NCI-H1694 (cell line): Measurements from ENCODE around the gene CPNE2.
"Not testable (repeated sequence)": the region's sequence is repeated elsewhere in the genome, so short reads cannot be mapped to it uniquely, and the experiment has no call there.

Source experiments
- DNase-seq: peaks from one replicate; lab custom pipeline; 2025; lab: John Stamatoyannopoulos, UW

CPNE2 gene

DNA sequence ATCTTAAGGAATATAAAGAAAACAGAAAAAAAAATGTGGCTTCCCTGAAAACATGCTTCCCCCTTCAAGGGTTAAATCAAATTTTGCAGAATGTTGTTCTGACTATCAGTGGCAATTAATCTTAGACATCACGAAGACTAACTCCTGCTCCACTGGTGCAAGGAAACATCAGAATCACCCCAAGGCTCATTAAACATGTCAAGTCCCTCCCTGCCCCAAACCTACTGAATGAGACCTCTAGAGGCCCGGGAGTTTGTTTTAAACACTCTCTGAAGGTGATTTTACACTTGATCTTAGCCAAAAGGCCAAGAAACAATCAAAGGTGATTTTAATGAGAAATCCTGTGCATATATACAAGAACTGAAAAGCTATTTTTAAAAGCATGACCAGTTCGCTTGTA lies 75.2 kb downstream of the CPNE2 start:
- DNase-seq: no peak

DNA sequence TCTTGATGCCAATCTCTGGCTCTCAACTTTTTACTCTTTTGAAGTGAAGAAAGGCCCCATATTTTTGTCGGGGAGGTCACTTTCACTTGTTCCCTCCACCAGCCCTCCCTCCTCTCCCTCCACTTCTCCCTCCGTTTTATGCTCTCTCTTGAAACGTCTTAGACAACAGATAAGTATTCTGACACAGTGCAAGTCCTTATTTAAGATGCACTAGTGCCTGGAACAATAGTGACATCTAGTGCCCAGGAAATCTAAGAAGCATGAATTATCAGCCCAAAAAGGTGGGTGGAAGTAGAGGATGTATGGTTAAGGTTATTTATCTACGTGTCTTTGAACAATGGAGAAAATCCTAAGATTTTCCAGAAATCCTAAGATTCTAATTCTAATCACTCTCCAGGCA lies 75.6 kb downstream of the CPNE2 start:
- peak; percentile 1 for DNase-seq

- DNase-seq: no peak
Observed at GRCh38 chr16:57169327-57169726, 76.9 kb downstream of the CPNE2 start.

GRCh38 chr16:57172721-57173290 lies 80.4 kb downstream of the CPNE2 start:
- DNase-seq: no peak

DNA sequence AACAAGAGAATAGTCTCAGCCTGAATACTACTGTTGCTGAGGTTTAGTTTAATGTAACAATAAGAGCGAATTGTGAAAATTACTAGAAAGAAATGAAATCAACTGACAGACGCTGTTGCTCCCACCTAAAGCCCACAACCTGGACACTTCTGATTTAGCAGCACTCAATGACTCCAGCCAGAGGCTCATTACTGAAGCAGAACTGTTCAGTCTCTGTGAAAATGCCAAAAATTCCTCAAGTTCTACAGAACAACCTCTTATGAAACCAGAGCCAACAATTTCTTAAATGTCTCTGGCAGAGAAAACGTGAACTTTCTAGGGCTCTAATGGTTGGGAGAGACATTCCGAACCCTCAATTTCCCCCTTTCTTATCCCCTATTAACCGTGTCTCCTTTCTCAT lies 83.5 kb downstream of the CPNE2 start:
- DNase-seq: no peak

- DNase-seq: no peak
Observed at GRCh38 chr16:57178196-57178595, 85.8 kb downstream of the CPNE2 start.

- DNase-seq: no peak
Observed at GRCh38 chr16:57178793-57179212, 86.4 kb downstream of the CPNE2 start.

GRCh38 chr16:57179215-57179828 lies 86.9 kb downstream of the CPNE2 start:
- no peak for DNase-seq

DNA sequence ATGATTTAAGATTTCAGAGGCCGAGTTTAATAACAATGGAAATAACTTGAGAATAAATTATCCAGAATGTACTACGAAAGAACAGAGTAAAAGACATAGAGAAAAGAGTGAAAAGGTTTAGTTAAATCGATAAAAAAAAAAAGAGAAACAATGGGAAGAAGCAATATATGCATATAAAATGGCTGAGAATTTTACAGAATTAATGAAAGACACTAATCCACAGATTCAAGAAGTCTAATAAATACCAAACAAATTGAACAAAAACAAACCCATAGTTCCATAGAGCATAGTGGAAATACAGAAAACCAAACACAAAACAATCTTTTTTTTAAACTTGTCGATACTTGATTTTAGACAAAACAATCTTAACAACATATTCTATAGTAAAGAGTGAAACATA lies 91.7 kb downstream of the CPNE2 start:
- DNase-seq: no peak

- DNase-seq: no peak
Observed at GRCh38 chr16:57184887-57185445, 92.6 kb downstream of the CPNE2 start.

DNA sequence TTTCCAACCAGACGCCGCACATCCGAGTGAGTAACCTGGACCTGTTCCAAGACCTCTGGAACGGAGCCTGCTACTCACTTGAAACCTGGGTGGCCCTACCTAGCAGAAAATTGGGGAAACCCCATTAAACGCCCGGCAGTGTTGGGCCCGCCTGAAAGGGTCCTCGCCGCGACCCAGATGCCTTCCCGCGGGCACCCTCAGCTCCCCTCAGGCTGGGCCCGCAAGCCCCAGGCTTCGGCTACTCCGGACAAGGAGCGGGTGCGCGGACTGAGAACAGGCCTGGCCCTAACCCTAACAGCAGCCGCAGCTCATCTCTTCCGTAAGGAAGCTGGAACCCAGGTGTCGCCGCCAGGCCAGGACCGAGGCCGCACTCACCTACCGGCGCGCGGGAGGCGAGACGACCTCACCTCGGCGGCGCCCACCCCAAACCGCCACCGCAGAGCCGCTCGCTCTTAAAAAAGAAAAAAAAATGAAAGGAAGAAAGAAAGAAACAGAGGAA lies 93.1 kb downstream of the CPNE2 start:
- DNase-seq: peak; percentile 14

GRCh38 chr16:57185945-57186871 lies 93.8 kb downstream of the CPNE2 start, which contains the start of the genes PSME3IP1 and RSPRY1:
TSS of gene PSME3IP1 (minus strand) at chr16:57186039. CDS start at chr16:57173854, 12,185 bp downstream.
TSS of gene RSPRY1 (plus strand) at chr16:57186329. CDS start at chr16:57204659, 18,330 bp downstream.
- DNase-seq: peak; percentile 98

GRCh38 chr16:57186872-57187854 lies 94.8 kb downstream of the CPNE2 start:
- DNase-seq: no peak

DNA sequence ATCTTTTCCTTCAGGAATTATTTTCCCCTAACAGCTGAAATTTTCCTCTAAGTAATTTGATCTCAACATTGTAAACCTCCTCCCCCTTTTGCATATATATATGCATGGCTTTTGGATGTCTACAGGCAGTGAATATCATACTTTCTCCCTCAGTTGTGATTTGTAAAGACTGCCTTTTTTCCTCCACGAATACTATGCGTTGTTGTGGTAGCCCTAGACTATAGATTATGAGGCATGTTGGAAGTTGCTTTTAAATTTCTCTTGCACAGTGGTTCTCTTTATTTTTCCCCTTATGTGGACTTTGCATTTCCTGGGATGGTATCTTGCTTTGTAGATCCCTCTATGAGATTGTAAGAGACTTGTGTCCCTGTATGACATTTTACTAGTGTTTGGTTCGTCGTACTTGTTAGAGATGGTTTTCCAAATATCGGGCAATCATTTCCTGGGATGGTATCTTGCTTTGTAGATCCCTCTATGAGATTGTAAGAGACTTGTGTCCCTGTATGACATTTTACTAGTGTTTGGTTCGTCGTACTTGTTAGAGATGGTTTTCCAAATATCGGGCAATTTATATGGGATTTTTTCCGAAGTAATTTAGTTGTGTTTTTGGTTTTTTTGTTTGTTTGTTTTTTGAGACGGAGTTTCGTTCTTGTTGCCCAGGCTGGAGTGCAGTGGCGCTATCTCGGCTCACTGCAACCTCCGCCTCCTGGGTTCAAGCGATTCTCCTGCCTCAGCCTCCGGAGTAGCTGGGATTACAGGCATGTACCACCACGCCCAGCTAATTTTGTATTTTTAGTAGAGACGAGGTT lies 95.7 kb downstream of the CPNE2 start:
- DNase-seq: not testable (repeated sequence)

DNA sequence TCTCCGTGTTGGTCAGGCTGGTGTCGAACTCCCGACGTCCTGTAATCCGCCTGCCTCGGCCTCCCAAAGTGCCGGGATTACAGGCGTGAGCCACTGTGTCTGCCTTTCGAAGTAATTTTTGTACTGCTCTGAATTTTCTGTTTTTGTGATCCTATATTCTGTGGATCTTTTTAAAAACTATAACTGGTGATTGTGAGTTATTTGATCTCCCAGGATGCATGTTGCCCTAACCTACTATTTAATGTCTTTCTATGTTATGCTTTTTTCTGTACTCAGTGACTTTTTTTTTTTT lies 96.3 kb downstream of the CPNE2 start:
- no peak for DNase-seq

GRCh38 chr16:57189527-57189926 lies 97.1 kb downstream of the CPNE2 start:
- DNase-seq: not testable (repeated sequence)

- DNase-seq: no peak
Observed at GRCh38 chr16:57190136-57190535, 97.8 kb downstream of the CPNE2 start.

DNA sequence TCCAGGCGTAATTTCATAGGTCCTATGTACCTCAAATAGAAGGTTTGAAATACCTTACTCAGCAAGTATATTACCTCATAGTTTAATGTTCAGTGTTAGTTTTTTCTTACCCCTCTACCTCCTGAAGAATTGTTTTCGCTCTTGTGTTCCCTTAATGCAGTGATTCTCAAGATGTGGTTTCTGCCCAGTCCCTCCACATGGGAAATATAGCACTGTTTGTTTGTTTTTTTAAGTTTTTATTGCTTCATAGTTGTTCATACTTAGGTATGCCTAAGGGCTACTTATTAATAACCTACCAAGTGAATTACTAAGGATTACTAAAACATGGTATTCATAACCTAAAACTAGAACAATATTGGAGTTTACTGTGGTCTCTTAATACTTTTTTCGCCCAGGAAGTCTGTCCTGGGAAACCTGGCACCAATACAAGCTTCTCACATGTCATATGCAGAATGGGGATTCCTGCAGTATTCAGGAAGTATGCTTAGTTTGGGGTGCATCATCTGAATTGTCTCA lies 98.7 kb downstream of the CPNE2 start:
- no peak for DNase-seq

DNA sequence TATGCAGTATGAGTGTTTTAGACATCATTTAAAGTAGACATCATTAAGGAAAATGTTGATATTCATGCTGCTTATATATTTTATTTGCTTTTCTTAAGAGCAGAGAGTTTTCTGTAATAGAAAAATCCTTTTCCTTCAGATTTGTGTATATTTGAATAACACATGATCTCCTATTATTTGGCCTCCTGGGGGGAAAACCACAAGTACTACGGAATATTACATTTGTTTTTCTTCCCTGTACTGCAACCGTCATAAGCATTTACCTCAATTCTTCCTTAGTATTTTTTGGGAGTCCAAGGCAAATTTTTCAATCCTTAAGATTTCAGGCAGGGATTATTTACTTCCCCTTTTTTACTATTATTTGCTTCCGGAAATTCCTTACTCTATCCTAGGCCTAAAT lies 99.8 kb downstream of the CPNE2 start:
- DNase-seq: no peak
